HEK293 (cell line): ENCODE results near the gene DEFB129.

Experiments used
- CTCF ChIA-PET: fragments of 350-600 bp; formaldehyde crosslinking; extraction: SDS; loops from one replicate; lab custom pipeline; 2021; ENCODE audit warnings: antibody characterized with exemption; lab: Yijun Ruan, JAX
- POLR2A ChIA-PET: fragments of 300-600 bp; formaldehyde crosslinking; extraction: SDS; loops from one replicate; lab custom pipeline; 2020; ENCODE audit warnings: antibody characterized with exemption, inconsistent platforms; lab: Yijun Ruan, JAX
- H3K27ac ChIP-seq: fragments of 200-500 bp; sonication (Bioruptor generic); 2 replicates; pipeline ENCODE4 v1.5.1; 2014; ENCODE audit warnings: low read depth, low read length, control low read depth, inconsistent platforms; ENCODE audit errors: extremely low read depth
- H3K36me3 ChIP-seq, 2 experiments: fragments of 200-500 bp in 1 of 2; sonication (Bioruptor generic) in 1 of 2; 1 replicate in 1 of 2; 2 replicates in 1 of 2; pipeline ENCODE4 v1.5.1; 2014 to 2017; ENCODE audit warnings: inconsistent platforms in 2 of 2, low read length in 2 of 2; ENCODE audit not compliant: control insufficient read depth in 2 of 2, insufficient read depth in 1 of 2
- H3K4me1 ChIP-seq: fragments of 200-500 bp; sonication (Bioruptor generic); 2 replicates; pipeline ENCODE4 v1.5.1; 2014; ENCODE audit warnings: mild to moderate bottlenecking, low read length, inconsistent platforms; ENCODE audit not compliant: control insufficient read depth, insufficient read depth
- H3K4me3 ChIP-seq: 2 replicates; pipeline ENCODE4 v1.5.1; 2011; ENCODE audit warnings: low read depth, mild to moderate bottlenecking, control low read depth, low read length, moderate library complexity
- H3K9me3 ChIP-seq: fragments of 200-500 bp; sonication (Bioruptor generic); 2 replicates; pipeline ENCODE4 v1.5.1; 2014; ENCODE audit warnings: low read depth, low read length, inconsistent platforms; ENCODE audit not compliant: control insufficient read depth, insufficient read depth
- GLIS2 ChIP-seq: fragments of 450-650 bp; formaldehyde crosslinking; IDR thresholded peaks from 2 replicates; pipeline ENCODE4 v1.5.1; 2016; ENCODE audit warnings: missing biosample characterization, missing genetic modification characterization
- HOXC10 ChIP-seq: sonication (generic); formaldehyde crosslinking; IDR thresholded peaks from 2 replicates; pipeline ENCODE4 v1.8.1; 2023; ENCODE audit warnings: mild to moderate bottlenecking, missing genetic modification reagents
- KLF7 ChIP-seq: fragments of 450-650 bp; formaldehyde crosslinking; IDR thresholded peaks from 2 replicates; pipeline ENCODE4 v1.5.1; 2016; ENCODE audit warnings: missing biosample characterization, missing genetic modification characterization, borderline replicate concordance
- OSR2 ChIP-seq: fragments of 450-650 bp; formaldehyde crosslinking; IDR thresholded peaks from 2 replicates; pipeline ENCODE4 v1.5.1; 2016; ENCODE audit warnings: missing biosample characterization, missing genetic modification characterization
- ZFHX2 ChIP-seq: fragments of 450-650 bp; formaldehyde crosslinking; conservative IDR thresholded peaks from 2 replicates; pipeline ENCODE4 v1.5.1; 2016; ENCODE audit warnings: missing biosample characterization, missing genetic modification characterization
- ZNF175 ChIP-seq: fragments of 450-650 bp; formaldehyde crosslinking; IDR thresholded peaks from 2 replicates; pipeline ENCODE4 v1.5.1; 2016; ENCODE audit warnings: missing biosample characterization, missing genetic modification characterization
- ZNF214 ChIP-seq: fragments of 450-650 bp; formaldehyde crosslinking; IDR thresholded peaks from 2 replicates; pipeline ENCODE4 v1.5.1; 2017; ENCODE audit warnings: missing biosample characterization, mild to moderate bottlenecking, missing genetic modification characterization, borderline replicate concordance
- ZNF341 ChIP-seq: fragments of 450-650 bp; formaldehyde crosslinking; IDR thresholded peaks from 2 replicates; pipeline ENCODE4; 2016; ENCODE audit warnings: low read depth, missing biosample characterization, missing genetic modification characterization
- ZNF518A ChIP-seq: fragments of 450-650 bp; formaldehyde crosslinking; conservative IDR thresholded peaks from 2 replicates; pipeline ENCODE4 v1.5.1; 2016; ENCODE audit warnings: low read depth, missing biosample characterization, missing genetic modification characterization
- ZNF544 ChIP-seq: fragments of 450-650 bp; formaldehyde crosslinking; IDR thresholded peaks from 2 replicates; pipeline ENCODE4 v1.5.0; 2017; ENCODE audit warnings: missing biosample characterization, missing genetic modification characterization
- ZNF580 ChIP-seq: fragments of 450-650 bp; formaldehyde crosslinking; IDR thresholded peaks from 2 replicates; pipeline ENCODE4 v1.5.1; 2016; ENCODE audit warnings: missing biosample characterization, missing genetic modification characterization
- ZNF626 ChIP-seq: fragments of 450-650 bp; sonication (Bioruptor Pico); formaldehyde crosslinking; IDR thresholded peaks from 2 replicates; pipeline ENCODE4 v1.5.1; 2018; ENCODE audit warnings: missing biosample characterization, missing genetic modification characterization, inconsistent platforms
- ZNF664 ChIP-seq: fragments of 450-650 bp; formaldehyde crosslinking; IDR thresholded peaks from 2 replicates; pipeline ENCODE4 v1.5.1; 2016; ENCODE audit warnings: missing biosample characterization, missing genetic modification characterization
- ZNF777 ChIP-seq: fragments of 450-650 bp; formaldehyde crosslinking; IDR thresholded peaks from 2 replicates; pipeline ENCODE4 v1.5.1; 2017; ENCODE audit warnings: missing biosample characterization, missing genetic modification characterization, borderline replicate concordance
- ZXDB ChIP-seq: fragments of 450-650 bp; formaldehyde crosslinking; IDR thresholded peaks from 2 replicates; pipeline ENCODE4 v1.5.1; 2016; ENCODE audit warnings: missing biosample characterization, missing genetic modification characterization

Gene DEFB129

GRCh38 chr20:266596-267562, 39.8 kb downstream of the DEFB129 start (continued):
- TF ChIP-seq ZNF518A (peak; percentile 72), ZNF175 (tag by site-specific recombination) (no peak), ZNF626 (tag by site-specific recombination) (no peak), ZXDB (tag by site-specific recombination) (peak; percentile 85), KLF7 (tag by site-specific recombination) (0 out of 2 replicates have a peak, but pooled peaks have one; percentile 24), ZFHX2 (tag by site-specific recombination) (peak; percentile 63; the same call in 1 of the 2 replicates), GLIS2 (peak; percentile 71), ZNF544 (tag by site-specific recombination) (no peak)

GRCh38 chr20:270517-270916, 43.5 kb downstream of the DEFB129 start:
- TF ChIP-seq ZNF214 (tag by site-specific recombination), result no peak
- no peak for TF ChIP-seq ZNF664
- TF ChIP-seq, all 188 proteins: peak for 0
- H3K36me3 ChIP-seq, result no peaks in the 10 kb centered on the region; a peak in 1 of 3 replicates
- ChIA-PET POLR2A (no interaction called here), CTCF (interaction anchor here (1.7 to 3.1 kb wide), 3 partner anchors 30 to 60 kb away, joined by 6 to 19 read pairs (median 11); no protein-coding TSS in a partner anchor)
- H3K4me1 ChIP-seq, result no peaks in the 10 kb centered on the region
- H3K4me3 ChIP-seq, result no peak overlapping the region
- H3K27ac ChIP-seq, result no peak overlapping the region
- no peaks in the 10 kb centered on the region for H3K9me3 ChIP-seq

GRCh38 chr20:271069-271468, 44.0 kb downstream of the DEFB129 start:
- Histone ChIP-seq H3K36me3 (peaks cover 0 to 2% of the 10 kb centered on the region in 2 experiments; a peak in 2 of 3 replicates), H3K9me3 (no peaks in the 10 kb centered on the region), H3K27ac (no peak overlapping the region), H3K4me3 (no peak overlapping the region)
- CTCF ChIA-PET, result no interaction called here
- POLR2A ChIA-PET, result no interaction called here
- no peak for TF ChIP-seq OSR2 (tag by site-specific recombination)
- 0 out of 2 replicates have a peak, but pooled peaks have one; percentile 17 for TF ChIP-seq ZNF341 (tag by site-specific recombination)
- no peak for TF ChIP-seq HOXC10 (CRISPR knock-in tag)
- TF ChIP-seq ZNF777 (tag by site-specific recombination), result no peak
- TF ChIP-seq, all 188 proteins: peak for 1
- no peaks in the 10 kb centered on the region for H3K4me1 ChIP-seq

GRCh38 chr20:271528-271927, 44.5 kb downstream of the DEFB129 start:
- POLR2A ChIA-PET, result no interaction called here
- no peaks in the 10 kb centered on the region for H3K4me1 ChIP-seq
- H3K36me3 ChIP-seq, result peaks cover 0 to 6% of the 10 kb centered on the region in 2 experiments; a peak in 2 of 3 replicates
- TF ChIP-seq ZNF580 (tag by site-specific recombination) (no peak), ZNF664 (0 out of 2 replicates have a peak, but pooled peaks have one; percentile 24)
- H3K4me3 ChIP-seq, result no peak overlapping the region
- CTCF ChIA-PET, result no interaction called here
- no peak overlapping the region for H3K27ac ChIP-seq
- no peaks in the 10 kb centered on the region for H3K9me3 ChIP-seq
